Stomach (tissue), 4 donors: ENCODE results near the gene SCGN.

ENCODE experiments used
- EP300 ChIP-seq: sonication (generic); formaldehyde crosslinking; IDR thresholded peaks from one replicate; pipeline ENCODE4 v1.6.1; 2017; ENCODE audit warnings: antibody characterized with exemption
- POLR2A ChIP-seq, 4 donors: fragments of 450-650 bp; IDR thresholded peaks; one replicate each; pipeline ENCODE4 v1.6.1; 2016; ENCODE audit warnings: antibody characterized with exemption in 4 of 4, control low read depth in 2 of 4, mild to moderate bottlenecking in 1 of 4, moderate library complexity in 1 of 4
- POLR2AphosphoS5 ChIP-seq, 3 donors: sonication (generic); formaldehyde crosslinking; IDR thresholded peaks; one replicate each; pipeline ENCODE4 v1.6.1; 2016; ENCODE audit warnings: antibody characterized with exemption in 3 of 3
- TF ChIP-seq, protein P1 (sequence below), 7 experiments: fragments of 450-650 bp in 4 of 7; fragments of 200-600 bp in 3 of 7; sonication (generic) in 3 of 7; IDR thresholded peaks; one replicate each; pipeline ENCODE4 v1.5.1; 2016 to 2019; ENCODE audit warnings: antibody characterized with exemption in 7 of 7, control low read depth in 2 of 7, mild to moderate bottlenecking in 1 of 7

DNA sequence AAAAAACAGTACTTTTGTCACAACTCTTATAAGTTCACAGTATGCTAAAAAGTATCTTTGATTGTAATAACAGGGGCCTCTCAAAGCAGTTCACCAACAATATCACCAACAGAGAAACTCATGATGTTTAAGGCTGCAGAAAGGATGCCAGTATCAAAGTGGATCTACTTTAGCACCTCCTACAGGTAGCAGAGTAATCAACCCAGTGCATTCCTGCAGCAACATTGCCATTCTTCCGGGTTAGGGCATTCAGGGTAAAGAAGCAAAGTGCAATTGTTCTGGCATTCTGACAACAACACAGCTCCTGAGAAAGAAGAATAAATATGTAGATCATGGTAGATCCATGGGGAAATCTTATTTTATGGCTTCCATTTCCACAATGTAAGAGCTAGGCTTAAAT lies 95.0 kb downstream of the SCGN start:
- TF ChIP-seq POLR2A (IDR thresholded peaks at IDR 0.05) (no peak), EP300 (no peak), POLR2AphosphoS5 (IDR thresholded peaks at IDR 0.05) (no peak)
- TF ChIP-seq, protein P1, sequence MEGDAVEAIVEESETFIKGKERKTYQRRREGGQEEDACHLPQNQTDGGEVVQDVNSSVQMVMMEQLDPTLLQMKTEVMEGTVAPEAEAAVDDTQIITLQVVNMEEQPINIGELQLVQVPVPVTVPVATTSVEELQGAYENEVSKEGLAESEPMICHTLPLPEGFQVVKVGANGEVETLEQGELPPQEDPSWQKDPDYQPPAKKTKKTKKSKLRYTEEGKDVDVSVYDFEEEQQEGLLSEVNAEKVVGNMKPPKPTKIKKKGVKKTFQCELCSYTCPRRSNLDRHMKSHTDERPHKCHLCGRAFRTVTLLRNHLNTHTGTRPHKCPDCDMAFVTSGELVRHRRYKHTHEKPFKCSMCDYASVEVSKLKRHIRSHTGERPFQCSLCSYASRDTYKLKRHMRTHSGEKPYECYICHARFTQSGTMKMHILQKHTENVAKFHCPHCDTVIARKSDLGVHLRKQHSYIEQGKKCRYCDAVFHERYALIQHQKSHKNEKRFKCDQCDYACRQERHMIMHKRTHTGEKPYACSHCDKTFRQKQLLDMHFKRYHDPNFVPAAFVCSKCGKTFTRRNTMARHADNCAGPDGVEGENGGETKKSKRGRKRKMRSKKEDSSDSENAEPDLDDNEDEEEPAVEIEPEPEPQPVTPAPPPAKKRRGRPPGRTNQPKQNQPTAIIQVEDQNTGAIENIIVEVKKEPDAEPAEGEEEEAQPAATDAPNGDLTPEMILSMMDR (IDR thresholded peaks at IDR 0.05) = no peak
